ENCODE data around the gene MMADHC.
"Not testable (repeated sequence)": the region's sequence is repeated elsewhere in the genome, so short reads cannot be mapped to it uniquely, and the experiment has no call there.

Gene MMADHC

GRCh38 chr2:149586063-149586462 is 1.5 kb downstream of the MMADHC start:
- Histone ChIP-seq H3K4me3 (ENCODE audit: low read length) (peak overlapping the region; percentile 92), H3K36me3 (ENCODE audit: control insufficient read depth, insufficient read depth, low read length) (no peaks in the 10 kb centered on the region), H3K9ac (ENCODE audit: low read length) (no peak overlapping the region), H3K9me3 (ENCODE audit: control insufficient read depth, low read length) (no peaks in the 10 kb centered on the region), H3K4me1 (ENCODE audit: control insufficient read depth, insufficient read depth, low read length) (peaks cover 17% of the 10 kb centered on the region), H3K27me3 (ENCODE audit: control insufficient read depth, insufficient read depth, low read length) (no peaks in the 10 kb centered on the region)

DNA sequence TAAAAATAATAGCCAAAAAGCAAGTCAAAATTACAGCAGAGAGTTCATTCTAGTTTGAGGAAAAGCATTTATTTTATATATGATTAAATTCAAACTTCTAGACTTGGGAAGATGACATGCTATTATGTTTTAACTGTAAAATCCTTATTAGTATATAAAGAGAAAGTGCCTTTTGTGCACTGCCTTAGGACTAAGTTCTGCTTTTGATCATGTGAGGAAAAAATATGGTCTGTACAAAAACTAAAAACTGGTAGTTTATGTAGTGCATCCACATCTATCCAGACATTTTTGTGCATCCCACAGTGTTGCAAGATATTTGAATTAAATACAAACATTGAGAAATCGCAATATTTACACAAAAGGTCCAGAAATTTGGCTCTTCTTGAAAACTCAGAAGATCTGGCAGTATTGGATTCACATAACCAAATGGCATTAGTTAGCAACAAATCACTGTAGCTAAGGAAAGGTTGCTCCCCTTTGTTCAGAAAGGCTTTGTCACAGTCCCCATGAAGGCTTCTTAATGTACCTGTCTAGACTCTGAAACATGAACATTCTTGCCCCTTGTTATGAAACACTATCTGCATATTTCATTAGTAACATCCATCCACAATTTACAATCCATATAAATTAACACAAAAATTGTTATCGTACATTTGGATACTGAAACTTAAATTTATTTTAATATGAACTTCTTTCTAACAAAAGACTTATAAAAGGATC is 2.2 kb downstream of the MMADHC start:
- Histone ChIP-seq H3K9ac (ENCODE audit: low read length) (no peak overlapping the region), H3K4me3 (ENCODE audit: low read length) (no peak overlapping the region), H3K36me3 (ENCODE audit: control insufficient read depth, insufficient read depth, low read length) (no peaks in the 10 kb centered on the region), H3K27me3 (ENCODE audit: control insufficient read depth, insufficient read depth, low read length) (no peaks in the 10 kb centered on the region), H3K4me1 (ENCODE audit: control insufficient read depth, insufficient read depth, low read length) (peaks cover 17% of the 10 kb centered on the region), H3K9me3 (ENCODE audit: control insufficient read depth, low read length) (no peaks in the 10 kb centered on the region)

DNA sequence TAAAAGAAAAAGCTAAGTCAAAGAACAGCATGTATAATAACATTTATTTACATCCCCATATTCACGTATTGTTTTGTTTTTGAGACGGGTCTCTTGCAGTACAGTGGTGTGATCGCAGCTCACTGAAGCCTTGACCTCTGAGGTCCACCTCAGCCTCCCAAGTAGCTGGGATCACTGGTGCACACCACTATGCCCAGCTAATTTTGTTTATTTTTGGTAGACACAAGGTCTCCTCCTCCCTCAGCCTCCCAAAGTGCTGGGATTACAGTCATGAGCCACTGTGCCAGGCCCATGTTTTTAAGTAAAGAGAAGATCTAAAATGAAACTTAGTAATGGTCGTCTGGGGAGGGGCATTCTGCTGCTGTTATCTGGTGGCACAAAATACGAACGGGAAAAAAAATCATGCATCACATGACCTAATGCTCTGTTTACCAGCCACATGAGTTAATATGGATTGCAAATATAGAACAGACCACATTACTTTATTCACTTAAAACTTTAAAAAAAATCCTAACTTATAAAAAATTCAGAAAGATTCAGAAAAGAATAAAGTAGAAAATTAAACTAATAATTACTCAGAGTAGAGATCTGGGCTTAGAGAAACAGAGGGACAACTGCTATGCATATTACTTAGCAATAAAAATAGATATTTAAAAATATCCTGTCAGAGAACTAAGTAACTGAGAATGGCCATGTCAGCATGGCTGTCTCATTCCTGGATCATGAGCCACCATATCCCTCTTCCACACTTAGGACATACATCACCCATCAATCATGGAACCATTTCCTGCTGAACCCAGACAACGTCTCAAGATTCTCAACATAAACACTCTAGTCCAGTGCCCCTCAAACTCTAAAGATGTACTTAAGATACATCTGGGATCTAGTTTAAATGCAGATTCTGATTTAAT is 7.3 kb downstream of the MMADHC start:
- H3K36me3 ChIP-seq (ENCODE audit: control insufficient read depth, insufficient read depth, low read length) = no peaks in the 10 kb centered on the region
- no peak overlapping the region for H3K9ac ChIP-seq (ENCODE audit: low read length)
- peaks cover 12% of the 10 kb centered on the region for H3K4me1 ChIP-seq (ENCODE audit: control insufficient read depth, insufficient read depth, low read length)
- H3K27me3 ChIP-seq (ENCODE audit: control insufficient read depth, insufficient read depth, low read length) = no peaks in the 10 kb centered on the region
- no peaks in the 10 kb centered on the region for H3K9me3 ChIP-seq (ENCODE audit: control insufficient read depth, low read length)
- no peak overlapping the region for H3K4me3 ChIP-seq (ENCODE audit: low read length)

- peaks cover 6% of the 10 kb centered on the region for H3K4me1 ChIP-seq (ENCODE audit: control insufficient read depth, insufficient read depth, low read length)
- H3K9ac ChIP-seq (ENCODE audit: low read length) = no peak overlapping the region
- no peaks in the 10 kb centered on the region for H3K9me3 ChIP-seq (ENCODE audit: control insufficient read depth, low read length)
- H3K4me3 ChIP-seq (ENCODE audit: low read length) = no peak overlapping the region
- H3K27me3 ChIP-seq (ENCODE audit: control insufficient read depth, insufficient read depth, low read length) = no peaks in the 10 kb centered on the region
- no peaks in the 10 kb centered on the region for H3K36me3 ChIP-seq (ENCODE audit: control insufficient read depth, insufficient read depth, low read length)
These were observed 10.3 kb downstream of the MMADHC start for GRCh38 chr2:149577269-149577668.

DNA sequence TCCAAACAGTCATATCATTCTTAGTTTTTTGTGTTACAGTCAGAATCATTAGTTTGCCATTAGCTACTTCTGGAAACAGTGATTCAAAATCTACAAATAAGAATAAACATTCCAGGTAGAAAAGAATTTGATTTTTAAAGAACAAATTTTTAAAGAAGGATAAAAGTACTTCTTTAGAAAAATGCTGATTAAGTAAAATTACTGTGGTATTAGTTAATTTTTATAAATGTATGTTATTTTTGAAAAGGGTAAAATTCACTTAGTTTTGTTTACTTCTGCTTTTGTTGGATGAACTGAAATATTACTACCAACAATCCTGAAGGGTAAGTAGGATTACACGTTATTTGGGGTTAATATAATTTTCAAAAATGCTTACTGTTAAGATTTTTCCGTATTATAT is 11.8 kb downstream of the MMADHC start:
- H3K36me3 ChIP-seq (ENCODE audit: control insufficient read depth, insufficient read depth, low read length) = no peaks in the 10 kb centered on the region

DNA sequence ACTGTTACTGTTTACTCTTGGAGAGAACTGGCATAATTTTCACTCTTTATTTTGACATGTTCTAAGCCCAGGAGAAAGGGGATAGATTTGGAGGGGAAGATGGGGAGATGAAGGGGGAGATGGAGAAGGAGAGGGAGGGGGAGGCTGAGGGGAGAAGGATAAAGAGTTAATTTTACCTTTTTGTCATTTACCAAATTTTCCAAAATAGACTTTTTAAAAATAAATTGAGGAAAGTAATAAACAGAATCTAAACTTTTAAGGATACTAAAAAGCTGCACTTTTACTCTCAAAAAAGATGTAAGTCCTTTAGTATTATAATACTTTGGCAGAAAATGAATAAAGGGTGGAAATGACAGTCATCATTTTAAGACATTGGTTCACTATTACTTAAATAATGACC is 12.3 kb downstream of the MMADHC start:
- Histone ChIP-seq H3K4me1 (ENCODE audit: control insufficient read depth, insufficient read depth, low read length) (peaks cover 6% of the 10 kb centered on the region), H3K9me3 (ENCODE audit: control insufficient read depth, low read length) (no peaks in the 10 kb centered on the region), H3K36me3 (ENCODE audit: control insufficient read depth, insufficient read depth, low read length) (no peaks in the 10 kb centered on the region), H3K4me3 (ENCODE audit: low read length) (no peak overlapping the region), H3K9ac (ENCODE audit: low read length) (no peak overlapping the region), H3K27me3 (ENCODE audit: control insufficient read depth, insufficient read depth, low read length) (no peaks in the 10 kb centered on the region)

More for the DNA sequence above, 11.8 kb downstream of the MMADHC start:
- Histone ChIP-seq H3K27me3 (ENCODE audit: control insufficient read depth, insufficient read depth, low read length) (no peaks in the 10 kb centered on the region), H3K9ac (ENCODE audit: low read length) (no peak overlapping the region), H3K9me3 (ENCODE audit: control insufficient read depth, low read length) (no peaks in the 10 kb centered on the region), H3K4me3 (ENCODE audit: low read length) (no peak overlapping the region), H3K4me1 (ENCODE audit: control insufficient read depth, insufficient read depth, low read length) (peaks cover 6% of the 10 kb centered on the region)

- H3K36me3 ChIP-seq (ENCODE audit: control insufficient read depth, insufficient read depth, low read length) = no peaks in the 10 kb centered on the region
- H3K4me3 ChIP-seq (ENCODE audit: low read length) = no peak overlapping the region
- no peaks in the 10 kb centered on the region for H3K9me3 ChIP-seq (ENCODE audit: control insufficient read depth, low read length)
- H3K27me3 ChIP-seq (ENCODE audit: control insufficient read depth, insufficient read depth, low read length) = no peaks in the 10 kb centered on the region
- H3K4me1 ChIP-seq (ENCODE audit: control insufficient read depth, insufficient read depth, low read length) = no peaks in the 10 kb centered on the region
- H3K9ac ChIP-seq (ENCODE audit: low read length) = no peak overlapping the region
These were observed 13.8 kb downstream of the MMADHC start for GRCh38 chr2:149573760-149574159.

- no peaks in the 10 kb centered on the region for H3K36me3 ChIP-seq (ENCODE audit: control insufficient read depth, insufficient read depth, low read length)
- H3K4me1 ChIP-seq (ENCODE audit: control insufficient read depth, insufficient read depth, low read length) = no peaks in the 10 kb centered on the region
- no peaks in the 10 kb centered on the region for H3K9me3 ChIP-seq (ENCODE audit: control insufficient read depth, low read length)
- no peak overlapping the region for H3K4me3 ChIP-seq (ENCODE audit: low read length)
- H3K9ac ChIP-seq (ENCODE audit: low read length) = no peak overlapping the region
- H3K27me3 ChIP-seq (ENCODE audit: control insufficient read depth, insufficient read depth, low read length) = no peaks in the 10 kb centered on the region
These were observed 15.2 kb downstream of the MMADHC start for GRCh38 chr2:149572102-149572953.

DNA sequence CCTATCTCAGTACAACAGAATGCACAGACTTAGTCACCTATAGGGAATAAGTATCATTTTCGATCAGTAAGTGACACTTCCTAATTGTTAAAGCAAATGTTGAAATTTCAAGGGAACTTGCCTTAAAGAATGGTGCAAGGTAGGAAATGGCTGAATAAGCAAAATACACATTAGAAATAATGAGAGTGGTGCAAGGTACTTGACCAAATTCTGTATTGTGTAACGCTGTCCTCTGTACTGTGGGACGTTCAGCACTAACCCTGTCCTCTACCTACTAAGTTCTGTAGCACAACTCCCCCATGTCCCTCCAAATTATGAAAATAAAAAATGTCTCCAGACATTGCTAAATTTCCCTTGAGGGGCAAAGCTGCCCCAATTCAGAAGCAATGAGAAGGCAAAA is 19.4 kb downstream of the MMADHC start:
- Histone ChIP-seq H3K4me3 (ENCODE audit: low read length) (no peak overlapping the region), H3K36me3 (ENCODE audit: control insufficient read depth, insufficient read depth, low read length) (no peaks in the 10 kb centered on the region), H3K4me1 (ENCODE audit: control insufficient read depth, insufficient read depth, low read length) (no peaks in the 10 kb centered on the region), H3K9me3 (ENCODE audit: control insufficient read depth, low read length) (no peaks in the 10 kb centered on the region), H3K9ac (ENCODE audit: low read length) (no peak overlapping the region), H3K27me3 (ENCODE audit: control insufficient read depth, insufficient read depth, low read length) (no peaks in the 10 kb centered on the region)

DNA sequence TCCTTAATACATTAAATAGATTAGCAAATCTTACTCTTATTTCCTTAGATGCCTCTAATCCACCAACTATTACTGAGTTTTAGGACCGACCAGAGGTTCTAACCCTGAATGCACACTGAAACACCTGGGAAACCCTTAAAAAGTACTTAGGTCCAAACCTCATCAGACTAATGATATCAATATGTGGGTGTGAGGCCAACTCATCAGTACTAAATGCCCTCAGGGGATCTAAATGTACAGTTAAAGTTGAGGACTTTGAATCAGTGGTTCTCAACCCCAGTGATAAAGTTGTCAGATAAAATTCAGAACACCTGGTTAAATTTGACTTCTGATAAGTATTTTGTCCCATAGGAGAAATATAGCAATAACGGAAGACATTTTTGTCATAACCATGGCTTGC is 20.9 kb downstream of the MMADHC start:
- H3K4me1 ChIP-seq (ENCODE audit: control insufficient read depth, insufficient read depth, low read length) = peaks cover 1% of the 10 kb centered on the region
- no peaks in the 10 kb centered on the region for H3K9me3 ChIP-seq (ENCODE audit: control insufficient read depth, low read length)
- H3K36me3 ChIP-seq (ENCODE audit: control insufficient read depth, insufficient read depth, low read length) = no peaks in the 10 kb centered on the region

GRCh38 chr2:149565625-149566024 is 21.9 kb downstream of the MMADHC start:
- H3K27me3 ChIP-seq (ENCODE audit: control insufficient read depth, insufficient read depth, low read length); H3K36me3 ChIP-seq (ENCODE audit: control insufficient read depth, insufficient read depth, low read length); H3K9me3 ChIP-seq (ENCODE audit: control insufficient read depth, low read length): not testable (repeated sequence)

More for the DNA sequence above, 20.9 kb downstream of the MMADHC start:
- Histone ChIP-seq H3K4me3 (ENCODE audit: low read length) (no peak overlapping the region), H3K9ac (ENCODE audit: low read length) (no peak overlapping the region), H3K27me3 (ENCODE audit: control insufficient read depth, insufficient read depth, low read length) (no peaks in the 10 kb centered on the region)

More at GRCh38 chr2:149565625-149566024, 21.9 kb downstream of the MMADHC start:
- not testable (repeated sequence) for H3K9ac ChIP-seq (ENCODE audit: low read length); H3K4me1 ChIP-seq (ENCODE audit: control insufficient read depth, insufficient read depth, low read length); H3K4me3 ChIP-seq (ENCODE audit: low read length)
